Effector memory CD4-positive, alpha-beta T cell (primary cell): ENCODE data around the gene PTPRK.

ENCODE experiments used
- DNase-seq, 3 donors: peaks; one replicate each; pipeline ENCODE4 v3.0.0-alpha.2; 2020
- H3K27ac ChIP-seq: 2 replicates; pipeline ENCODE4 v1.7.0; 2013; ENCODE audit warnings: mild to moderate bottlenecking, low read length, moderate library complexity; ENCODE audit not compliant: insufficient read depth, poor library complexity, severe bottlenecking
- H3K27me3 ChIP-seq: replicated peaks from 2 replicates; pipeline ENCODE4 v1.7.0; 2013; ENCODE audit warnings: mild to moderate bottlenecking, low read length; ENCODE audit not compliant: insufficient read depth, control insufficient read depth, poor library complexity, severe bottlenecking
- H3K36me3 ChIP-seq: 2 replicates; pipeline ENCODE4 v1.7.0; 2013; ENCODE audit warnings: mild to moderate bottlenecking, low read length, moderate library complexity; ENCODE audit not compliant: control insufficient read depth, insufficient read depth
- H3K4me1 ChIP-seq: 2 replicates; pipeline ENCODE4 v1.7.0; 2013; ENCODE audit warnings: low read length, mild to moderate bottlenecking; ENCODE audit not compliant: control insufficient read depth, insufficient read depth, poor library complexity, severe bottlenecking
- H3K4me3 ChIP-seq: 2 replicates; pipeline ENCODE4 v1.7.0; 2013; ENCODE audit warnings: low read length, low read depth, mild to moderate bottlenecking; ENCODE audit not compliant: insufficient read depth, poor library complexity, severe bottlenecking
- H3K9me3 ChIP-seq: 2 replicates; pipeline ENCODE4 v1.7.0; 2013; ENCODE audit warnings: mild to moderate bottlenecking, low read length, moderate library complexity; ENCODE audit not compliant: control insufficient read depth

The PTPRK gene

GRCh38 chr6:128422871-128423270 is 97.5 kb downstream of the PTPRK start:
- H3K4me1 ChIP-seq: no peaks in the 10 kb centered on the region
- H3K36me3 ChIP-seq: no peaks in the 10 kb centered on the region
- H3K27ac ChIP-seq: no peak overlapping the region
- H3K27me3 ChIP-seq: no peaks in the 10 kb centered on the region
- no peak for DNase-seq
- no peaks in the 10 kb centered on the region for H3K9me3 ChIP-seq
- H3K4me3 ChIP-seq: no peak overlapping the region

DNA sequence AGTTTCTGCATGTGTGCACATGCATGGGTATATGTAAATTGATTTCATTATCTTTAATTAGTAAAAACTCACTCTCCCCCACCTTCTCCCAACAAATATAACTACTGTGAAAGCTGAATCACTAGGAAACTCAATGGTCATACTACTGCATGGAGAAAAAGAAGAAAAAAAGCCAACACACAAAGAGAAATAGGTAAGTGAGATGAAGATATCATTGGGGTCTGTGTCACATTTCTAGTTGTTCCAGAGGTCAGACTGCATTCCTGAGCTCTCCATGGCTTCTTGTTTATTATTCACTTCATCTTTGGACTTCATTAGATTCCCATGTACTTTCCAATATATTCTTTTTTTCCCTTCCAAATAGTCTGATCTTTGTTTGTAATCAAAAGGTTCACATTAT is 98.2 kb downstream of the PTPRK start:
- H3K36me3 ChIP-seq: no peaks in the 10 kb centered on the region
- no peak overlapping the region for H3K27ac ChIP-seq
- H3K27me3 ChIP-seq: no peaks in the 10 kb centered on the region
- DNase-seq: no peak
- no peaks in the 10 kb centered on the region for H3K4me1 ChIP-seq
- H3K9me3 ChIP-seq: no peaks in the 10 kb centered on the region
- H3K4me3 ChIP-seq: no peak overlapping the region

- Histone ChIP-seq H3K4me1 (no peaks in the 10 kb centered on the region), H3K4me3 (no peak overlapping the region), H3K27ac (no peak overlapping the region), H3K36me3 (no peaks in the 10 kb centered on the region), H3K27me3 (no peaks in the 10 kb centered on the region), H3K9me3 (no peaks in the 10 kb centered on the region)
- DNase-seq: no peak
Observed at GRCh38 chr6:128421788-128422187, 98.6 kb downstream of the PTPRK start.

- no peaks in the 10 kb centered on the region for H3K36me3 ChIP-seq
- no peak overlapping the region for H3K27ac ChIP-seq
- H3K9me3 ChIP-seq: no peaks in the 10 kb centered on the region
- H3K4me3 ChIP-seq: no peak overlapping the region
- DNase-seq: no peak
- H3K4me1 ChIP-seq: no peaks in the 10 kb centered on the region
- no peaks in the 10 kb centered on the region for H3K27me3 ChIP-seq
Observed at GRCh38 chr6:128417698-128418097, 102.7 kb downstream of the PTPRK start.

DNA sequence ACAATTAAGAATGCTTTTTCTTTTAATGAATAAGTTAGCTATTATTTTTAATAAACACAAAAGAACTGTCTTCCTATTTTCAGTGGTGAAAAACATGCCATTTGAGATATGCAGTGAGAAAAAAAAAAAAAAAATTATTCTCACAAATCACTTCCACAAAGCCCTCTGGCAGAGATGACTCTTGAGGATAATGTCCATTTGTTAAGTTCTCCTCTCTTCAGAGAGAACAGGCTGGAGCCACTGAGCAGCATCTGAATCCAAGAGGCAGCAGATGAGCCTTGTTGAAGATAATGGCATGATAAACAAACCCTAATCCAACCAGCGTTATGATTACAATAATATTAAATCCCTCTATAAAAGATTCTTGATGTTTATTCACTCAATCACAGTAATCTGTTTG is 105.0 kb downstream of the PTPRK start:
- H3K4me3 ChIP-seq: no peak overlapping the region
- no peaks in the 10 kb centered on the region for H3K36me3 ChIP-seq
- H3K27me3 ChIP-seq: no peaks in the 10 kb centered on the region

DNA sequence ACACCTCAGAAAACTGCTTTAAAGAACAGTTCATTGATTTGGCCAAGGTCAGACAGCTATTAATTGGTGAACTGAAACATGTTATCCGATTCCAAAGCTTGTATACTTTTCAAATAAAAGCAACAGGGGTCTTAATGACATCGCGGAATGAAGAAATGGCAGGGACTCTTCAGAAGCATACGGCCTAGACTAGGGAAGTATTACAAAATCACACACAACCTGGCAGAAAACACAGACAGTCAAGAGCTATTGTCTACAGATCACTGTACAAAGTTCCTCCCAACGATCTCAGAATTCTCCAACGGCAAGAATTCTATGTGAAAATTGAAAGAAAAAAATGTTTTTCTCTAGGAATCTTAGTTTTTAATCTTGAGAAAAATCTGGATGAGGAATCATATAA is 105.5 kb downstream of the PTPRK start:
- no peaks in the 10 kb centered on the region for H3K36me3 ChIP-seq
- H3K4me1 ChIP-seq: no peaks in the 10 kb centered on the region
- H3K27ac ChIP-seq: no peak overlapping the region
- H3K4me3 ChIP-seq: no peak overlapping the region
- no peaks in the 10 kb centered on the region for H3K27me3 ChIP-seq
- H3K9me3 ChIP-seq: no peaks in the 10 kb centered on the region
- no peak for DNase-seq

More for the DNA sequence above, 105.0 kb downstream of the PTPRK start:
- H3K4me1 ChIP-seq: no peaks in the 10 kb centered on the region
- no peak overlapping the region for H3K27ac ChIP-seq
- DNase-seq: no peak
- H3K9me3 ChIP-seq: no peaks in the 10 kb centered on the region

DNA sequence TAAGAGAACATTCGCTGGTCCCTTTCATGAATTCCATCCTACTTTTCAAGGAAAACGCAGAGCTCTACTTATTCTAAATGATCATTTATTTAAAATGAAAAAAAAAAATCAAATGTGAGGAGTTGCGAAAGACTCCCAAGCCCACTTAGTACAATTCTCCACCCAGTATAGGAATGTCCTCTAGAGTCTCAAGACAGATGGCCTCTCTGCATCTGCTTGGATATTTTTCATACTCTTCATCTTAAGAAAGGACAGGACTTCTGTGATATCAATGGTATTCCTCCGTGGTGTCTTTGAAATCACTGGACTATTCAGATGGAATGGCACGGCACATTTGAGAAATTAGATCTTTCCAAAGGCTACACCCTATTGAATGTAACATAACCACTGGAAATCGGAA is 107.1 kb downstream of the PTPRK start:
- H3K4me1 ChIP-seq: no peaks in the 10 kb centered on the region
- no peak overlapping the region for H3K27ac ChIP-seq
- H3K4me3 ChIP-seq: no peak overlapping the region
- no peaks in the 10 kb centered on the region for H3K36me3 ChIP-seq
- H3K9me3 ChIP-seq: no peaks in the 10 kb centered on the region
- no peak for DNase-seq
- H3K27me3 ChIP-seq: no peaks in the 10 kb centered on the region

DNA sequence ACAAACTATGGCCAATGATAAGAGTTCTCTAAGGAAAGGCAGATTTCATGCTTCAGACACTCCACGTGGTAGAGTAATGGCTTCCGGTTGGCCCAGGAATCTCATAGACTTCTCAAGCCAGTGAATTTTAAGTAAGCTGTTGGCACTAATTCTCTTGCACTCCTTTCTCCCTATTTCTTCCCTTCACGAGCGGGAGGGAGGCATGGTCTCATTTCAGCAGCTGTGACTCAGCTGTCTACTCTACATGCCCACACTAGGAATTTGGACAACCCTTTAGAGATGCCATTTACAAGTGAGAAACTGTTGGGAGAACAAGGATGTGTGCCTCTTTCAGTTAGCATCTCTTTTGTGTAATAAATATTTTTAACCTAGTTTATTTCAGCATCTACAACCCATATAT is 107.7 kb downstream of the PTPRK start:
- no peak for DNase-seq
- H3K27ac ChIP-seq: no peak overlapping the region
- H3K9me3 ChIP-seq: no peaks in the 10 kb centered on the region
- no peak overlapping the region for H3K4me3 ChIP-seq
- H3K4me1 ChIP-seq: no peaks in the 10 kb centered on the region
- H3K27me3 ChIP-seq: no peaks in the 10 kb centered on the region
- H3K36me3 ChIP-seq: no peaks in the 10 kb centered on the region

DNA sequence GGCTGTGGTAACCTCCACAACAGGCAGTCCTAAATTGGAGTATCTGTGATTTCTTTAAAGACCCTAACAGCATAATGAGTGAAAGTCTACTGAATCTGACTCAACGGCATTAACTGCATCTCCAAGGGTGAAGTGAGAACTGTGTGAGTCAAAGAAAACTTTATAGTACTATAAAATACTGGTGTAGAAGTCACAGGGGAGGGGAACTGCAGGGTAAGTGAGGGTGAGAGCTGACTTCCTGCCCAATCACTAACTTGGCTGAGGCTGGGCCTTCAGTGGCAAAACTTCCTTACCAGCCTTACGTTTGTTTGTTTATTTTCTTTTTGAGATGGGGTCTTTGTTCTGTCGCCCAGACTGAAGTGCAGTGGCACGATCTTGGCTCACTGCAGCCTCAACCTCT is 109.8 kb downstream of the PTPRK start:
- H3K27me3 ChIP-seq: no peaks in the 10 kb centered on the region
- no peak for DNase-seq

GRCh38 chr6:128409003-128409402 is 111.4 kb downstream of the PTPRK start:
- H3K4me3 ChIP-seq: no peak overlapping the region
- H3K27me3 ChIP-seq: no peaks in the 10 kb centered on the region
- H3K9me3 ChIP-seq: no peaks in the 10 kb centered on the region
- no peaks in the 10 kb centered on the region for H3K4me1 ChIP-seq
- H3K27ac ChIP-seq: no peak overlapping the region
- no peaks in the 10 kb centered on the region for H3K36me3 ChIP-seq
- DNase-seq: no peak

More for the DNA sequence above, 109.8 kb downstream of the PTPRK start:
- Histone ChIP-seq H3K36me3 (no peaks in the 10 kb centered on the region), H3K4me3 (no peak overlapping the region), H3K4me1 (no peaks in the 10 kb centered on the region), H3K27ac (no peak overlapping the region), H3K9me3 (no peaks in the 10 kb centered on the region)

DNA sequence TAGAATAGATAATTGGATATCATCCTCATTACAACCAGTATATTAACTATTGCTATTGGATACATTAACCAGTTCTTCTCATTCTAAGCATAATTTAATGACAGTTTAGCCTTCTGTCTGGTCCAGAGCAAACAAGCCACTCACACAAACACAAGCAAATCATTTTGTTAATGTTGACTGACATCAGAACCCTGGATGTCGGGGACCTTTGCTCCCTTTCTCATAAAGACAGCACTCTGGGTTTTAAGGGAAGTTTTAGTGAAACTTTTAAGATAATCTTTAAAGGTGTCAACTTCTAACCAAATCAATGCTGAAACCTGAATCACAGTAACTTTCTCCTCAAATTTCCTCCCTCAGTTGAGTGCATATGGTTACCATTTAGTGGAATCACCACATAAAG is 113.9 kb downstream of the PTPRK start:
- H3K27me3 ChIP-seq: no peaks in the 10 kb centered on the region
- no peak overlapping the region for H3K27ac ChIP-seq
- H3K4me3 ChIP-seq: no peak overlapping the region
- no peaks in the 10 kb centered on the region for H3K36me3 ChIP-seq
- H3K4me1 ChIP-seq: no peaks in the 10 kb centered on the region
- no peaks in the 10 kb centered on the region for H3K9me3 ChIP-seq
- DNase-seq: no peak
